BJ (cell line): ENCODE measurements around the gene MAPK6. TPM values are rescaled to one million over a fixed set of nuclear protein-coding genes. Genes with fewer than 3 reads are reported as not detected.

Source experiments
- CTCF ChIA-PET: fragments of 350-600 bp; formaldehyde crosslinking; extraction: SDS; loops from one replicate; lab custom pipeline; 2021; ENCODE audit warnings: antibody characterized with exemption, inconsistent platforms; lab: Yijun Ruan, JAX
- POLR2A ChIA-PET: fragments of 300-600 bp; sonication (Branson Sonifier 250); formaldehyde crosslinking; extraction: SDS; loops from one replicate; lab custom pipeline; 2021; ENCODE audit warnings: antibody characterized with exemption; lab: Charles Lee
- DNase-seq: peaks from one replicate; pipeline ENCODE4 v3.0.0-alpha.2; 2011; ENCODE audit warnings: low read depth
- H3K27me3 ChIP-seq: 2 replicates; pipeline ENCODE4 v1.6.0; 2011; ENCODE audit warnings: low read length; ENCODE audit not compliant: control insufficient read depth, insufficient read depth
- H3K36me3 ChIP-seq: 2 replicates; pipeline ENCODE4 v1.5.1; 2011; ENCODE audit warnings: low read length; ENCODE audit not compliant: control insufficient read depth, insufficient read depth
- H3K4me3 ChIP-seq: 2 replicates; pipeline ENCODE4 v1.5.1; 2011; ENCODE audit warnings: low read depth, mild to moderate bottlenecking, control low read depth, low read length
- CTCF ChIP-seq: IDR thresholded peaks from 2 replicates; pipeline ENCODE4 v1.5.1; 2011; ENCODE audit warnings: low read depth, mild to moderate bottlenecking, control low read depth, inconsistent platforms, low read length, moderate library complexity; ENCODE audit not compliant: insufficient read depth
- polyA plus RNA-seq: library from polyadenylated mRNA; depleted of rRNA; stranded (reverse); fragments of >200 nt; gene quantifications from 2 replicates; pipeline ENCODE4 v1.2.3, GENCODE V29; 2011

MAPK6 gene
- polyA plus RNA-seq, 1 experiment: 21.2 TPM

GRCh38 chr15:51971375-51972133, 47.5 kb upstream of the MAPK6 start, which contains the start of gene LEO1:
Gene LEO1, minus strand, starts transcription at chr15:51971778. Its CDS starts 33 bp downstream, at chr15:51971745.
- Histone ChIP-seq H3K4me3 (peak within 1 kb of the TSS; percentile 68), H3K27me3 (no peaks in the 10 kb centered on the region), H3K36me3 (no peaks in the 10 kb centered on the region)
- POLR2A ChIA-PET: interaction anchor here (0.6 to 1.3 kb wide), 2 partner anchors 10 to 14 kb away, joined by 7 to 8 read pairs; no protein-coding TSS in a partner anchor
- peak; percentile 64 for TF ChIP-seq CTCF
- peak; percentile 70 for DNase-seq
- CTCF ChIA-PET: interaction anchor here (0.9 to 3.5 kb wide), 17 partner anchors 8 to 257 kb away, joined by 3 to 16 read pairs (median 4); no protein-coding TSS in a partner anchor

- ChIA-PET POLR2A (no interaction called here), CTCF (interaction anchor here (0.6 to 3.5 kb wide), 5 partner anchors 106 to 254 kb away, joined by 3 to 16 read pairs (median 4); no protein-coding TSS in a partner anchor)
- no peak for DNase-seq
- Histone ChIP-seq H3K27me3 (no peaks in the 10 kb centered on the region), H3K36me3 (no peaks in the 10 kb centered on the region), H3K4me3 (no peak overlapping the region)
- TF ChIP-seq CTCF: no peak
These were observed 45.8 kb upstream of the MAPK6 start for GRCh38 chr15:51973220-51973619.

- no peak for TF ChIP-seq CTCF
- H3K36me3 ChIP-seq: no peaks in the 10 kb centered on the region
- DNase-seq: no peak
- ChIA-PET CTCF (interaction anchor here (1.2 kb wide), 1 partner anchor 196 kb away, joined by 3 read pairs; no protein-coding TSS in a partner anchor), POLR2A (no interaction called here)
- H3K4me3 ChIP-seq: no peak overlapping the region
- H3K27me3 ChIP-seq: no peaks in the 10 kb centered on the region
These were observed 45.2 kb upstream of the MAPK6 start for GRCh38 chr15:51973775-51974174.

GRCh38 chr15:51982013-51982769, 36.8 kb upstream of the MAPK6 start:
- peak; percentile 50 for DNase-seq
- TF ChIP-seq CTCF: peak; percentile 52
- peak overlapping the region; percentile 20; the same call in 1 of the 2 replicates for H3K4me3 ChIP-seq
- H3K36me3 ChIP-seq: no peaks in the 10 kb centered on the region
- ChIA-PET POLR2A (interaction anchor here (1.1 kb wide), 1 partner anchor 10 kb away, joined by 7 read pairs; the partner anchor contains the start of gene LEO1), CTCF (interaction anchor here (0.8 to 2.5 kb wide), 6 partner anchors 11 to 252 kb away, joined by 3 to 11 read pairs (median 6); partner anchors contain the start of gene LEO1)
- H3K27me3 ChIP-seq: no peaks in the 10 kb centered on the region

- CTCF ChIA-PET: no interaction called here
- POLR2A ChIA-PET: no interaction called here
These were observed 36.3 kb upstream of the MAPK6 start for GRCh38 chr15:51982770-51983103.

More at GRCh38 chr15:51982770-51983103, 36.3 kb upstream of the MAPK6 start:
- DNase-seq: no peak
- Histone ChIP-seq H3K4me3 (no peak overlapping the region), H3K27me3 (no peaks in the 10 kb centered on the region), H3K36me3 (no peaks in the 10 kb centered on the region)
- TF ChIP-seq CTCF: no peak
